GM18858 (cell line): ENCODE data around the gene SNX13.
"Not testable (repeated sequence)": the region's sequence is repeated elsewhere in the genome, so short reads cannot be mapped to it uniquely, and the experiment has no call there.

Experiments used
- ATAC-seq: cut with Tn5 transposase; IDR thresholded peaks from one replicate; pipeline ENCODE4 v1.9.1; 2021; ENCODE audit not compliant: unreplicated experiment

SNX13 gene

GRCh38 chr7:17854261-17855047 lies 85.8 kb downstream of the SNX13 start:
- ATAC-seq = no peak

GRCh38 chr7:17852361-17852760 lies 87.9 kb downstream of the SNX13 start:
- ATAC-seq = no peak

GRCh38 chr7:17849504-17849903 lies 90.8 kb downstream of the SNX13 start:
- no peak for ATAC-seq

- ATAC-seq = no peak
These were observed 91.8 kb downstream of the SNX13 start for GRCh38 chr7:17848516-17848915.

GRCh38 chr7:17846935-17847334 lies 93.4 kb downstream of the SNX13 start:
- no peak for ATAC-seq

- no peak for ATAC-seq
These were observed 95.1 kb downstream of the SNX13 start for GRCh38 chr7:17845197-17845547.

- no peak for ATAC-seq
These were observed 95.6 kb downstream of the SNX13 start for GRCh38 chr7:17844514-17845196.

- ATAC-seq = no peak
These were observed 96.3 kb downstream of the SNX13 start for GRCh38 chr7:17844022-17844421.

- no peak for ATAC-seq
These were observed 97.3 kb downstream of the SNX13 start for GRCh38 chr7:17843041-17843440.

GRCh38 chr7:17832820-17833355 lies 107.4 kb downstream of the SNX13 start:
- ATAC-seq = no peak

GRCh38 chr7:17832242-17832641 lies 108.1 kb downstream of the SNX13 start:
- no peak for ATAC-seq

GRCh38 chr7:17830206-17830605 lies 110.1 kb downstream of the SNX13 start:
- no peak for ATAC-seq

GRCh38 chr7:17829001-17829400 lies 111.3 kb downstream of the SNX13 start:
- ATAC-seq = no peak

GRCh38 chr7:17822547-17823173 lies 117.6 kb downstream of the SNX13 start:
- ATAC-seq = no peak

- no peak for ATAC-seq
These were observed 123.4 kb downstream of the SNX13 start for GRCh38 chr7:17816903-17817302.

- ATAC-seq = no peak
These were observed 125.0 kb downstream of the SNX13 start for GRCh38 chr7:17815318-17815717.

- no peak for ATAC-seq
These were observed 126.2 kb downstream of the SNX13 start for GRCh38 chr7:17814058-17814457.

GRCh38 chr7:17809215-17809614 lies 131.1 kb downstream of the SNX13 start:
- not testable (repeated sequence) for ATAC-seq

- ATAC-seq = no peak
These were observed 133.1 kb downstream of the SNX13 start for GRCh38 chr7:17807242-17807641.

- no peak for ATAC-seq
These were observed 133.7 kb downstream of the SNX13 start for GRCh38 chr7:17806631-17807030.

- ATAC-seq = no peak
These were observed 138.2 kb downstream of the SNX13 start for GRCh38 chr7:17802056-17802455.
